ENCODE measurements around the gene SOX18.

SOX18 gene

DNA sequence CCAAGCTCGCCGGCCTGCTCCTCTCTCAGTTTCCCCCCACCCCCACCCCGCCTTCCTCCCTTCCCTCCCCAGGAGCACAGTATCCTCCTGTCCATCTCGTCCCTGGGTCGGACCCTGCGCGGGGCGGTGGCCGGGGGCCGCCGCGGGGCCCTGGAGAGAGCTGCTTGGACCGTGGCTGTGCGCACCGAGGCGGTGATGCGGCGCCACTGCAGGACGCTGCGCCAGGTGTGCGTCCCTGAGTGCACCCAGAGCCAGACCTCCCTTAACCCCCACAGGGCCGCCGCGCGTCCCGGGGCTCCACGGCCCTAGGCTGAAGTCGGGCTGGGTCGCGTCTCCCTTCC lies 11.2 kb downstream of the SOX18 start:
- Histone ChIP-seq H3K4me3 (ENCODE audit: low read length, poor library complexity, severe bottlenecking) (peak overlapping the region; percentile 79), H3K4me2 (ENCODE audit: low read depth, low read length, poor library complexity, severe bottlenecking) (peak overlapping the region; percentile 83), H3K9me2 (replicated peaks; ENCODE audit: low read depth, low read length) (no peaks in the 10 kb centered on the region), H2AFZ (ENCODE audit: low read length) (no peak overlapping the region), H3K4me1 (ENCODE audit: insufficient read depth, low read length, poor library complexity, severe bottlenecking) (peaks cover 59% of the 10 kb centered on the region), H3K27me3 (ENCODE audit: insufficient read depth, low read length, poor library complexity, severe bottlenecking) (no peaks in the 10 kb centered on the region), H3K36me3 (ENCODE audit: insufficient read depth, low read length) (peaks cover 8% of the 10 kb centered on the region; the same call in 1 of the 2 replicates), H4K20me1 (ENCODE audit: insufficient read depth, low read length, poor library complexity, severe bottlenecking) (no peaks in the 10 kb centered on the region), H3K9ac (ENCODE audit: low read depth, low read length, poor library complexity, severe bottlenecking) (peak overlapping the region; percentile 77), H3K9me3 (ENCODE audit: insufficient read depth, low read depth, low read length) (no peaks in the 10 kb centered on the region), H3K79me2 (ENCODE audit: insufficient read depth, low read length) (no peaks in the 10 kb centered on the region), H3F3A (ENCODE audit: low read depth) (peaks cover 4% of the 10 kb centered on the region; the same call in 1 of the 2 replicates)
- TF ChIP-seq EZH2phosphoT487 (IDR thresholded peaks at IDR 0.05; ENCODE audit: borderline replicate concordance): no peak
- no peak for TF ChIP-seq CTCF (conservative IDR thresholded peaks at IDR 0.05; ENCODE audit: low read length)

DNA sequence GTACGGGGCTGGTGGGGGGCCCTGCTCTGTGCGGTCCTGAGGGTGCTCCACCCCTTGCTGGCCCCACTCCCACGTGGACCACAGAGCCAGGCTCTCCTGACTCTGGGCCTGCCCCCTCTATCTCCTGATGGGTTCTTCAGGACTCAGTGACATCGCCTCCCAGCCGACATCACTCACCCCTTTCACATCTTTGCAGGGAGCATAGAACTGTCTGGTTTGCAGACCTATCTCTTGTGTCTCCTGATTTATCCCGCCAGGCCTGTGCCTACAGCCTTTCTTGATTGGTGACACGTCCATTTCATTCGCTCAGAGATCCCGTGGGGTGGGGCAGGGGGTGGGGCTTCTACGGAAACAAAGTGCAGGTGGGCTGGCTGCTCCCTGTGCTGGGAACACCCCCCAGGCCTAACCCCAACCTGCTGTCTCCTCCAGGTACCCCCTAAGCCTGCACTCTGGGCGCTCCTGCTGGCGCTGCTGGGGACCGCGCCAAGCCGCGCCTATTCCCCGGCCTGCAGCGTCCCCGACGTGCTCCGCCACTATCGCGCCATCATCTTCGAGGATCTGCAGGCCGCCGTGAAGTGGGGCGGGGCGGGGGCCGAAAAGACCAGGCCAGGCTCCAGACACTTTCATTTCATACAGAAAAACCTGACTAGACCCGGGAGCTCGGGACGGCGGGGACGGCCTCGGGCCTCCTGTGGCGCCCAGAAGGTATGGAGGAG lies 11.8 kb downstream of the SOX18 start:
- Histone ChIP-seq H3K36me3 (ENCODE audit: insufficient read depth, low read length) (peaks cover 8% of the 10 kb centered on the region; the same call in 1 of the 2 replicates), H3K9me2 (replicated peaks; ENCODE audit: low read depth, low read length) (no peaks in the 10 kb centered on the region), H3K4me3 (ENCODE audit: low read length, poor library complexity, severe bottlenecking) (no peak overlapping the region), H3K9me3 (ENCODE audit: insufficient read depth, low read depth, low read length) (no peaks in the 10 kb centered on the region), H2AFZ (ENCODE audit: low read length) (no peak overlapping the region), H4K20me1 (ENCODE audit: insufficient read depth, low read length, poor library complexity, severe bottlenecking) (no peaks in the 10 kb centered on the region), H3K79me2 (ENCODE audit: insufficient read depth, low read length) (no peaks in the 10 kb centered on the region), H3F3A (ENCODE audit: low read depth) (peaks cover 4% of the 10 kb centered on the region; the same call in 1 of the 2 replicates), H3K27me3 (ENCODE audit: insufficient read depth, low read length, poor library complexity, severe bottlenecking) (no peaks in the 10 kb centered on the region), H3K9ac (ENCODE audit: low read depth, low read length, poor library complexity, severe bottlenecking) (peak overlapping the region; percentile 77), H3K4me1 (ENCODE audit: insufficient read depth, low read length, poor library complexity, severe bottlenecking) (peaks cover 59% of the 10 kb centered on the region), H3K4me2 (ENCODE audit: low read depth, low read length, poor library complexity, severe bottlenecking) (peak overlapping the region; percentile 83)
- no peak for TF ChIP-seq CTCF (conservative IDR thresholded peaks at IDR 0.05; ENCODE audit: low read length)

GRCh38 chr20:64037199-64037497 lies 12.3 kb downstream of the SOX18 start:
- no peaks in the 10 kb centered on the region for H4K20me1 ChIP-seq (ENCODE audit: insufficient read depth, low read length, poor library complexity, severe bottlenecking)
- TF ChIP-seq CTCF (conservative IDR thresholded peaks at IDR 0.05; ENCODE audit: low read length): no peak
- TF ChIP-seq EZH2phosphoT487 (IDR thresholded peaks at IDR 0.05; ENCODE audit: borderline replicate concordance): no peak
- H2AFZ ChIP-seq (ENCODE audit: low read length): no peak overlapping the region
- no peak overlapping the region for H3K4me3 ChIP-seq (ENCODE audit: low read length, poor library complexity, severe bottlenecking)
- H3K9ac ChIP-seq (ENCODE audit: low read depth, low read length, poor library complexity, severe bottlenecking): peak overlapping the region; percentile 44
- peaks cover 4% of the 10 kb centered on the region; the same call in 1 of the 2 replicates for H3F3A ChIP-seq (ENCODE audit: low read depth)
- H3K9me3 ChIP-seq (ENCODE audit: insufficient read depth, low read depth, low read length): no peaks in the 10 kb centered on the region
- peaks cover 56% of the 10 kb centered on the region for H3K4me1 ChIP-seq (ENCODE audit: insufficient read depth, low read length, poor library complexity, severe bottlenecking)
- peaks cover 8% of the 10 kb centered on the region; the same call in 1 of the 2 replicates for H3K36me3 ChIP-seq (ENCODE audit: insufficient read depth, low read length)
- no peaks in the 10 kb centered on the region for H3K9me2 ChIP-seq (replicated peaks; ENCODE audit: low read depth, low read length)
- no peaks in the 10 kb centered on the region for H3K27me3 ChIP-seq (ENCODE audit: insufficient read depth, low read length, poor library complexity, severe bottlenecking)
- peak overlapping the region; percentile 83 for H3K4me2 ChIP-seq (ENCODE audit: low read depth, low read length, poor library complexity, severe bottlenecking)
- H3K79me2 ChIP-seq (ENCODE audit: insufficient read depth, low read length): no peaks in the 10 kb centered on the region
